GM23248 (cell line): ENCODE measurements around the gene MTHFR.

Experiments used
- EZH2 ChIP-seq: fragments of 200-600 bp; sonication (generic); IDR thresholded peaks from 2 replicates; pipeline ENCODE4 v1.6.1; 2018; ENCODE audit warnings: antibody characterized with exemption, mild to moderate bottlenecking; ENCODE audit not compliant: insufficient read depth, poor library complexity, severe bottlenecking
- EZH2phosphoT487 ChIP-seq: fragments of 200-600 bp; sonication (generic); IDR thresholded peaks from 2 replicates; pipeline ENCODE4 v1.6.1; 2018; ENCODE audit warnings: antibody characterized with exemption, moderate library complexity, mild to moderate bottlenecking, low read depth; ENCODE audit not compliant: insufficient read depth

DNA sequence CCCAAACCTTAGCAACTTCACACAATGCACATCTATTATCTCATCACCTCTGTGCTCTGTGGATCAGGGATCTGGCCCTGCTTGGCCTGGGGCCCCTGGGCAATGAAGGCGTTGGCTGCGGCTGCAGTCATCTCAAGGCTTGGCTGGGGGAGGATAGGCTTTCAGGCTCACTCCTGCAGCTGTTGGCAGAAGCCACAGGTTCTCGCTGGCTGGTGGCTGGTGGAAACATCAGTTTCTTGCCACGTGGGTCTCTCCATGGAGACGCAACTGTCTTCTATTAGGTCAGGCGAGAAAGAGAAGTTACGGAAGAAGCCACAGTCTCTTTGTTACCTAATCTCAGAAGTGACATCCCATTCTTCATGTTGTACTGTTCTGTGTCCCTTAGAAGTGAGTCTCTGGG lies 45.4 kb upstream of the MTHFR start:
- no peak for TF ChIP-seq EZH2
- TF ChIP-seq EZH2phosphoT487 = no peak
